ENCODE data around the gene ABAT.

The ABAT gene

GRCh38 chr16:8739151-8739550 lies 64.7 kb downstream of the ABAT start:
- no peaks in the 10 kb centered on the region for H3K4me1 ChIP-seq (ENCODE audit: insufficient read depth, low read length, severe bottlenecking)
- H3K9ac ChIP-seq (ENCODE audit: low read length), result no peak overlapping the region
- no peaks in the 10 kb centered on the region for H3K9me2 ChIP-seq (ENCODE audit: low read depth, low read length)
- no peak for TF ChIP-seq EZH2 (IDR thresholded peaks at IDR 0.05; ENCODE audit: borderline replicate concordance, low read length)
- TF ChIP-seq, protein P1, sequence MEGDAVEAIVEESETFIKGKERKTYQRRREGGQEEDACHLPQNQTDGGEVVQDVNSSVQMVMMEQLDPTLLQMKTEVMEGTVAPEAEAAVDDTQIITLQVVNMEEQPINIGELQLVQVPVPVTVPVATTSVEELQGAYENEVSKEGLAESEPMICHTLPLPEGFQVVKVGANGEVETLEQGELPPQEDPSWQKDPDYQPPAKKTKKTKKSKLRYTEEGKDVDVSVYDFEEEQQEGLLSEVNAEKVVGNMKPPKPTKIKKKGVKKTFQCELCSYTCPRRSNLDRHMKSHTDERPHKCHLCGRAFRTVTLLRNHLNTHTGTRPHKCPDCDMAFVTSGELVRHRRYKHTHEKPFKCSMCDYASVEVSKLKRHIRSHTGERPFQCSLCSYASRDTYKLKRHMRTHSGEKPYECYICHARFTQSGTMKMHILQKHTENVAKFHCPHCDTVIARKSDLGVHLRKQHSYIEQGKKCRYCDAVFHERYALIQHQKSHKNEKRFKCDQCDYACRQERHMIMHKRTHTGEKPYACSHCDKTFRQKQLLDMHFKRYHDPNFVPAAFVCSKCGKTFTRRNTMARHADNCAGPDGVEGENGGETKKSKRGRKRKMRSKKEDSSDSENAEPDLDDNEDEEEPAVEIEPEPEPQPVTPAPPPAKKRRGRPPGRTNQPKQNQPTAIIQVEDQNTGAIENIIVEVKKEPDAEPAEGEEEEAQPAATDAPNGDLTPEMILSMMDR (IDR thresholded peaks at IDR 0.05; ENCODE audit: low read length), result no peak
- no peak overlapping the region for H3K4me3 ChIP-seq (ENCODE audit: low read depth, low read length, poor library complexity, severe bottlenecking)
- H3K79me2 ChIP-seq (ENCODE audit: insufficient read depth, low read length), result no peaks in the 10 kb centered on the region
- no peaks in the 10 kb centered on the region for H3K27me3 ChIP-seq (ENCODE audit: insufficient read depth, low read length)
- H4K20me1 ChIP-seq (ENCODE audit: insufficient read depth, low read length), result no peaks in the 10 kb centered on the region
- H3F3A ChIP-seq (ENCODE audit: insufficient read depth, low read length), result no peaks in the 10 kb centered on the region
- H2AFZ ChIP-seq (ENCODE audit: low read length), result no peak overlapping the region
- no peak overlapping the region for H3K27ac ChIP-seq (ENCODE audit: low read depth, low read length, poor library complexity, severe bottlenecking)
- no peaks in the 10 kb centered on the region for H3K9me3 ChIP-seq (ENCODE audit: low read length)
- no peak overlapping the region for H3K4me2 ChIP-seq (ENCODE audit: low read length)
- H3K36me3 ChIP-seq (ENCODE audit: insufficient read depth, low read length), result no peaks in the 10 kb centered on the region

DNA sequence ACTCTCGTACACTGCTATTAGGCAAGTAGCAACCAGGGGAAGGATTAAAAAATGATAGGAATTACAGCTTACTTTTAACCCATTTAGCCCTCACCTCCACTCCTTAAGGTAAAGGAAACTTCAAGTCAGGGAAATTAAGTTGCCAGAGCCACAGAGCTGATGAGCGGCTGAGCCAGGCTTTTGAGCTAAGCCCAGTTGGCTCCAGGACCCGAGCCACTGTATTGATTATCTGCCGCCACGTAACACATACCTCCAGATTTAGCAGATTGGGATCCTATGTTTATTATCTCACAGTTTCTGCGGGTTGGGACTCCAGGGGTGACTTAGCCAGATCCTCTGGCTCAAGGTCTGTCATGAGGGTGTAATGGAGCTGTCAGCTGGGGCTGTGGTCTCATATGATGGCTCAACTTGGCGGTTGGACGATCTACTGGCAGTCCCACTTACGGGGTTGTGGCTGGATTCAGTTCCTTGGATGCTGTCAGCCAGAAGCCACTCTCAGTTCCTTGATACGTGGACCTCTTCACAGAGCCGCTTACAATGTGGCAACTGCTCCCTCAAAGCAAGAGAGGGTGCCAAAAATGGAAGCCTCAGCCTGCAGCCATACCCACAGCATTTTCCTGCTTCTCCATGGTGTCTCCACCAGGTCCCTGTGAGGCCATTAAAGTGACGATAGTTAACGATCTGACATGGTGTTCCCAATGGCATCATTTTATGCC lies 65.7 kb downstream of the ABAT start:
- H3K4me3 ChIP-seq (ENCODE audit: low read depth, low read length, poor library complexity, severe bottlenecking), result no peak overlapping the region
- H3F3A ChIP-seq (ENCODE audit: insufficient read depth, low read length), result no peaks in the 10 kb centered on the region
- no peaks in the 10 kb centered on the region for H3K9me2 ChIP-seq (ENCODE audit: low read depth, low read length)
- no peak overlapping the region for H2AFZ ChIP-seq (ENCODE audit: low read length)
- H3K9me3 ChIP-seq (ENCODE audit: low read length), result no peaks in the 10 kb centered on the region
- no peaks in the 10 kb centered on the region for H3K36me3 ChIP-seq (ENCODE audit: insufficient read depth, low read length)
- TF ChIP-seq EZH2 (IDR thresholded peaks at IDR 0.05; ENCODE audit: borderline replicate concordance, low read length), result no peak
- TF ChIP-seq, protein P1 (IDR thresholded peaks at IDR 0.05; ENCODE audit: low read length), result no peak
- no peaks in the 10 kb centered on the region for H3K27me3 ChIP-seq (ENCODE audit: insufficient read depth, low read length)
- no peaks in the 10 kb centered on the region for H3K79me2 ChIP-seq (ENCODE audit: insufficient read depth, low read length)
- no peak overlapping the region for H3K9ac ChIP-seq (ENCODE audit: low read length)
- no peaks in the 10 kb centered on the region for H3K4me1 ChIP-seq (ENCODE audit: insufficient read depth, low read length, severe bottlenecking)
- no peak overlapping the region for H3K4me2 ChIP-seq (ENCODE audit: low read length)
- H4K20me1 ChIP-seq (ENCODE audit: insufficient read depth, low read length), result no peaks in the 10 kb centered on the region
- H3K27ac ChIP-seq (ENCODE audit: low read depth, low read length, poor library complexity, severe bottlenecking), result no peak overlapping the region

DNA sequence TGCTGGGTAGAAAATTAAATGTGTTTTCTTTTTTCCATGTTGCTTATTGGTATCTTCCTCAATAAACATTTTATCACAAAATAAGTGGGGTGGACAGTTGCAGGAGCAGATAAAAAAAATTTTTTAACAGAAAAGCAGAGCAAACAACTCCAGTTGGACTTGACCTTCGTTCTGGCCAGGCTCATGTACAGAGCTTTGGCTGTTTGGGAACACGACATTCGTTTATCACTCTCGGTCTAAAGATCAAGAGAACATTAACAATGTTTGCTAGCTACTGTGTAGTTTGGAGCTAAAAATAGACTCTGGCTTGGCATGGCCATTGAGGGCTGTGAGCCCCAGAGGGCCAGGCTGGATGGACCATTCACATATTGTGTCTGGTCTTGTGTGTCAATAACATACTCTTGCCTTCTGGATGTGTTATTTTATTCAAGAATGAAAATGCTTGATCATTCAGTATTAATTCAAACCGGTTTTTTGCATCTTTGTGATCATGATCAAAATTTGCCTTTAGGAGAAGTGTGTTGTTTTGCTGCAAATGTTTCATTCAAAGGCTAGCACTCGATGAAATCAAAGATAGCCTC lies 66.4 kb downstream of the ABAT start:
- Histone ChIP-seq H3K79me2 (ENCODE audit: insufficient read depth, low read length) (no peaks in the 10 kb centered on the region), H2AFZ (ENCODE audit: low read length) (no peak overlapping the region), H3K9ac (ENCODE audit: low read length) (no peak overlapping the region), H4K20me1 (ENCODE audit: insufficient read depth, low read length) (no peaks in the 10 kb centered on the region), H3K36me3 (ENCODE audit: insufficient read depth, low read length) (no peaks in the 10 kb centered on the region), H3K27me3 (ENCODE audit: insufficient read depth, low read length) (no peaks in the 10 kb centered on the region), H3F3A (ENCODE audit: insufficient read depth, low read length) (no peaks in the 10 kb centered on the region), H3K4me1 (ENCODE audit: insufficient read depth, low read length, severe bottlenecking) (no peaks in the 10 kb centered on the region), H3K27ac (ENCODE audit: low read depth, low read length, poor library complexity, severe bottlenecking) (no peak overlapping the region), H3K4me2 (ENCODE audit: low read length) (no peak overlapping the region), H3K9me2 (ENCODE audit: low read depth, low read length) (no peaks in the 10 kb centered on the region), H3K4me3 (ENCODE audit: low read depth, low read length, poor library complexity, severe bottlenecking) (no peak overlapping the region), H3K9me3 (ENCODE audit: low read length) (no peaks in the 10 kb centered on the region)
- no peak for TF ChIP-seq EZH2 (IDR thresholded peaks at IDR 0.05; ENCODE audit: borderline replicate concordance, low read length)
- TF ChIP-seq, protein P1 (IDR thresholded peaks at IDR 0.05; ENCODE audit: low read length), result no peak

All from OCI-LY1 (cell line).